ENCODE results near the gene NXPH1.

DNA sequence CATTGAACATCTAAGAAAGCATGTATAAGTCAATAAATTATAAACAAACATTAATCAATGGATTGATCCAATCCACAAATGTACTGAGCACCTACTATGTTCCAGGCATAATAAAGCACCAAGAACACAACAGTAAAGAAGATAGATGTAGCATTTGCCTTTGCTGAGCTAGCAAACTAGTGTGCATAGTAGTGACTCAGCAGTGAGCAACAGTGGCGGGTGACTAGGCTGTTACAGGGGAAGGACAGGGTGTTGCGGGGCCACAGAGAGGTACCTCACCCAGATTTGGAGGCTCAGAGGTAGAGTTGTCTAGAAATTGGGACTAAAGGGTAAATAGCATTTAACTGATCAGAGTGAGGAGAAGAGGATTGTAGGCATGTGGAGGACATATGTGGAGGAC is 83.6 kb downstream of the NXPH1 start:
- TF ChIP-seq CTCF (IDR thresholded peaks at IDR 0.05), result no peak
- TF ChIP-seq EP300 (IDR thresholded peaks at IDR 0.05), result no peak
- TF ChIP-seq POLR2A (IDR thresholded peaks at IDR 0.05), result no peak

Data from ovary (tissue), 3 donors.